AG04450 (cell line): Measurements from ENCODE around the gene KCNAB3. TPM values are rescaled to one million over a fixed set of nuclear protein-coding genes. Genes with fewer than 3 reads are reported as not detected.

ENCODE experiments used
- CTCF ChIA-PET: fragments of 300-600, 350-600 bp; formaldehyde crosslinking; extraction: SDS; loops from one replicate; lab custom pipeline; 2022; ENCODE audit warnings: antibody characterized with exemption, inconsistent platforms; lab: Charles Lee
- POLR2A ChIA-PET: fragments of 350-600 bp; formaldehyde crosslinking; extraction: SDS; loops from one replicate; lab custom pipeline; 2021; ENCODE audit warnings: antibody characterized with exemption, inconsistent platforms; lab: Yijun Ruan, JAX
- DNase-seq: peaks from one replicate; pipeline ENCODE4 v3.0.0-alpha.2; 2011; ENCODE audit warnings: low read depth, low spot score
- H3K27ac ChIP-seq: one replicate; pipeline ENCODE4 v1.5.1; 2012; ENCODE audit warnings: low read depth, low read length, control low read depth
- H3K27me3 ChIP-seq: one replicate; pipeline ENCODE4 v1.6.0; 2012; ENCODE audit warnings: low read length; ENCODE audit not compliant: control insufficient read depth, insufficient read depth
- H3K4me3 ChIP-seq: 2 replicates; pipeline ENCODE4 v1.5.1; 2011; ENCODE audit warnings: mild to moderate bottlenecking, low read depth, low read length, control low read depth
- H3K9me3 ChIP-seq: 2 replicates; pipeline ENCODE4 v1.5.1; 2012; ENCODE audit warnings: low read length; ENCODE audit not compliant: control insufficient read depth, insufficient read depth
- polyA plus RNA-seq: library from polyadenylated mRNA; depleted of rRNA; stranded (reverse); fragments of >200 nt; gene quantifications from 2 replicates; pipeline ENCODE4 v1.2.3, GENCODE V29; 2011
- TF ChIP-seq, protein P1 (sequence below): IDR thresholded peaks from 2 replicates; pipeline ENCODE4 v1.5.1; 2011; ENCODE audit warnings: low read depth, low read length, control low read depth, inconsistent platforms

KCNAB3 gene
- polyA plus RNA-seq, 1 experiment, result 2.2 TPM

DNA sequence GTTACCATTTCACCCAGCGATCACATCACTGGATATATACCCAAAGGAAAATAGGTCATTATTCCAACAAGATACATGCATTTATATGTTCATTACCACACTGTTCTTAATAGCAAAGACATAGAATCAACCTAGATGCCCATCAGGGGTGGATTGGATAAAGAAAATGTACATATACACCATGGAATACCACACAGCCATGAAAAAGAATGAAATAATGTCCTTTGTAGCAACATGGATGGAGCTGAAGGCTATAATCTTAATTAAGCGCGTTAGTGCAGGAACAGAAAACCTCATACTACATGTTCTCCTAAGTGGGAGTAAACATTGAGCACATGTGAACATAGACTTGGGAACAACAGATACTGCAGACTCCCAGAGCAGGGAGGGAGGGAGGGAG lies 20.9 kb upstream of the KCNAB3 start:
- POLR2A ChIA-PET, result no interaction called here
- TF ChIP-seq, protein P1, sequence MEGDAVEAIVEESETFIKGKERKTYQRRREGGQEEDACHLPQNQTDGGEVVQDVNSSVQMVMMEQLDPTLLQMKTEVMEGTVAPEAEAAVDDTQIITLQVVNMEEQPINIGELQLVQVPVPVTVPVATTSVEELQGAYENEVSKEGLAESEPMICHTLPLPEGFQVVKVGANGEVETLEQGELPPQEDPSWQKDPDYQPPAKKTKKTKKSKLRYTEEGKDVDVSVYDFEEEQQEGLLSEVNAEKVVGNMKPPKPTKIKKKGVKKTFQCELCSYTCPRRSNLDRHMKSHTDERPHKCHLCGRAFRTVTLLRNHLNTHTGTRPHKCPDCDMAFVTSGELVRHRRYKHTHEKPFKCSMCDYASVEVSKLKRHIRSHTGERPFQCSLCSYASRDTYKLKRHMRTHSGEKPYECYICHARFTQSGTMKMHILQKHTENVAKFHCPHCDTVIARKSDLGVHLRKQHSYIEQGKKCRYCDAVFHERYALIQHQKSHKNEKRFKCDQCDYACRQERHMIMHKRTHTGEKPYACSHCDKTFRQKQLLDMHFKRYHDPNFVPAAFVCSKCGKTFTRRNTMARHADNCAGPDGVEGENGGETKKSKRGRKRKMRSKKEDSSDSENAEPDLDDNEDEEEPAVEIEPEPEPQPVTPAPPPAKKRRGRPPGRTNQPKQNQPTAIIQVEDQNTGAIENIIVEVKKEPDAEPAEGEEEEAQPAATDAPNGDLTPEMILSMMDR, result no peak
- DNase-seq, result no peak
- Histone ChIP-seq H3K4me3 (no peak overlapping the region), H3K27me3 (no peaks in the 10 kb centered on the region), H3K27ac (no peak overlapping the region), H3K9me3 (no peaks in the 10 kb centered on the region)
- CTCF ChIA-PET, result interaction anchor here (0.7 kb wide), 1 partner anchor 39 kb away, joined by 4 read pairs; no protein-coding TSS in a partner anchor

DNA sequence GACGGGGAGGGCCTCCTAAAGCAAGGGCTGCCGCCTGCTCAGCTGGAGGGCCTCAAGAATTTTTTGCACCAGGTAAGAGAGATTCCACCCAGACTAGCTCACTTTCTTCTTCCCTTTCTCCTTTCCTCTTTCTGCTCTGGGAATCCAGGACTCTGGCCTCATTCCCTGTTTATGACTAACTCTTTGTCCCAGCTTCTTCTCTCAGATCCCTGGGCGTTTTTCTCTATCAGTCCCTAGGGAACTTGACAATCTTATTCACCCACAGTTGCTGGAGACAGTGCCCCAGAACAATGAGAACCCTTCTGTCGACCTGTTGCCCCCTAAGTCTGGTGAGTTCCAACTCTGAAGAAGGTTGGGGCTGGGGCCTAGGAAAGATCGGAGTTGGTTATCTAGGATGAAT lies 18.0 kb upstream of the KCNAB3 start:
- H3K4me3 ChIP-seq, result no peak overlapping the region
- H3K27ac ChIP-seq, result no peak overlapping the region
- TF ChIP-seq, protein P1, result no peak
- no peaks in the 10 kb centered on the region; the same call in 1 of the 2 replicates for H3K9me3 ChIP-seq
- ChIA-PET CTCF (interaction anchor here (0.5 to 2.4 kb wide), 5 partner anchors 11 to 267 kb away, joined by 3 to 6 read pairs (median 4); no protein-coding TSS in a partner anchor), POLR2A (interaction anchor here (1.0 kb wide), 1 partner anchor 15 kb away, joined by 3 read pairs; the partner anchor contains the start of genes CNTROB and TRAPPC1)
- DNase-seq, result no peak
- H3K27me3 ChIP-seq, result no peaks in the 10 kb centered on the region

DNA sequence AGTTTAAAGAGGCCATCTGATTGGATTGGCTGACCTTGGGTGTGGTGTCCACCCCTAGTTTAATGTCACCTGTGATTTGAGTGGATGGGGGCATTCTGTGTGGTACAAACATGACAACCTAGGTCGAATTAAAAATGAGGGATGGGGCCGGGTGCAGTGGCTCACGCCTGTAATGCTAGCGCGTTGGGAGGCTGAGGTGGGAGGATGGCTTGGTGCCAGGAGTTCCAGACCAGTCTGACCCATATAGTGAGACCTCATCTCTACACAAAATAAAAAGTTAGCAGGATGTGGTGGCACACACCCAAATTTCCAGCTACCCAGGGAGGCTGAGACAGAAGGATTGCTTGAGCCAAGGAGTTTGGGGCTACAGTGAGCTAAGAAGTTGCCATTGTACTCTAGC lies 16.8 kb upstream of the KCNAB3 start:
- ChIA-PET POLR2A (no interaction called here), CTCF (interaction anchor here (1.0 to 1.4 kb wide), 2 partner anchors 8 to 19 kb away, joined by 4 to 5 read pairs; no protein-coding TSS in a partner anchor)
- TF ChIP-seq, protein P1, result no peak

DNA sequence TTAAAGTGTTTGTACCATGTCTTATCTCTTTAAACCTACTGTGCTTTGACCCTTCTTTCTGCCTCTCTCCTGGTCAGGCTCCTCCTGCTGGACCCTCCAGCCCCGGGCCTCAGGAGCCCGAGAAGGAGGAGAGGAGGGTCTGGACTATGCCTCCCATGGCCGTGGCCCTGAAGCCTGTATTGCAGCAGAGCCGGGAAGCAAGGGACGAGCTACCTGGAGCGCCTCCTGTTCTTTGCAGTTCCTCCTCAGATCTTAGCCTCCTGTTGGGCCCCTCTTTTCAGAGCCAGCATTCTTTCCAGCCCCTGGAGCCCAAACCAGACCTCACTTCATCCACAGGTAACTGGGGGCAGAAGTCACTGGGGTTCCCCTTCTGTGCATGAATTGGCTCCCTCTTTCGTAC lies 16.0 kb upstream of the KCNAB3 start:
- peak overlapping the region; percentile 21 for H3K27ac ChIP-seq
- CTCF ChIA-PET, result no interaction called here
- no peaks in the 10 kb centered on the region for H3K27me3 ChIP-seq
- POLR2A ChIA-PET, result no interaction called here
- H3K9me3 ChIP-seq, result no peaks in the 10 kb centered on the region; the same call in 1 of the 2 replicates
- DNase-seq, result no peak
- H3K4me3 ChIP-seq, result no peak overlapping the region
- TF ChIP-seq, protein P1, result no peak

More for the DNA sequence above, 16.8 kb upstream of the KCNAB3 start:
- no peak overlapping the region for H3K27ac ChIP-seq
- no peaks in the 10 kb centered on the region; the same call in 1 of the 2 replicates for H3K9me3 ChIP-seq
- H3K27me3 ChIP-seq, result no peaks in the 10 kb centered on the region
- no peak for DNase-seq
- no peak overlapping the region for H3K4me3 ChIP-seq

DNA sequence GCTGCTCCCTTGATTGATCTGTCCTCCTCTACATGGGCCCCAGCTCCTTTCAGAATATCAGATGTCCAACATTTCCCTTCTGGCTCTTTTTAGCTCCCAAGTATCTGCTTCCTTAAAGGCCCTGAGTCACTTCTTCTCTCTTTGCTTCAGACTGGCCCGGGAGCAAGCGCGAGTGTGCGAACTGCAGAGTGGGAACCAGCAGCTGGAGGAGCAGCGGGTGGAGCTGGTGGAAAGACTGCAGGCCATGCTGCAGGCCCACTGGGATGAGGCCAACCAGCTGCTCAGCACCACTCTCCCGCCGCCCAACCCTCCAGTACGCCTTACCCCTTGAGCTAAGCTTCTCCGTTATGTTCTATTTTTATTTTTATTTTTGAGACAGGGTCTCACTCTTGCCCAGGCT lies 14.7 kb upstream of the KCNAB3 start:
- no peaks in the 10 kb centered on the region for H3K27me3 ChIP-seq
- H3K4me3 ChIP-seq, result no peak overlapping the region
- no peak for DNase-seq
- ChIA-PET CTCF (interaction anchor here (0.6 to 2.0 kb wide), 4 partner anchors 33 to 113 kb away, joined by 3 to 6 read pairs (median 4); no protein-coding TSS in a partner anchor), POLR2A (interaction anchor here (1.2 kb wide), 1 partner anchor 102 kb away, joined by 3 read pairs; no protein-coding TSS in a partner anchor)
- H3K9me3 ChIP-seq, result no peaks in the 10 kb centered on the region; the same call in 1 of the 2 replicates
- no peak overlapping the region for H3K27ac ChIP-seq
- TF ChIP-seq, protein P1, result no peak
